T-helper 1 cell treated with Interleukin-12 subunit alpha and Interleukin-12 subunit beta and Interleukin-4 antibody, amounts not matched to agents 30 μg/mL and 1 μg/mL, for 36 hours (primary cell): ENCODE measurements around the gene RNU6-7.

Source experiments
- H3K27ac Mint-ChIP-seq: one replicate; pipeline ENCODE4 v1.8.0; 2021; ENCODE audit warnings: mild to moderate bottlenecking, mixed read lengths
- H3K27me3 Mint-ChIP-seq: one replicate; pipeline ENCODE4 v1.8.0; 2021; ENCODE audit warnings: low read depth, mixed read lengths
- H3K36me3 Mint-ChIP-seq: one replicate; pipeline ENCODE4 v1.8.0; 2021; ENCODE audit warnings: low read depth, mixed read lengths
- H3K4me1 Mint-ChIP-seq: one replicate; pipeline ENCODE4 v1.8.0; 2021; ENCODE audit warnings: low read depth, mixed read lengths
- H3K4me3 Mint-ChIP-seq: one replicate; pipeline ENCODE4 v1.8.0; 2021; ENCODE audit warnings: mild to moderate bottlenecking, moderate library complexity, mixed read lengths
- H3K9me3 Mint-ChIP-seq: one replicate; pipeline ENCODE4 v1.8.0; 2021; ENCODE audit warnings: mixed read lengths

RNU6-7 gene

DNA sequence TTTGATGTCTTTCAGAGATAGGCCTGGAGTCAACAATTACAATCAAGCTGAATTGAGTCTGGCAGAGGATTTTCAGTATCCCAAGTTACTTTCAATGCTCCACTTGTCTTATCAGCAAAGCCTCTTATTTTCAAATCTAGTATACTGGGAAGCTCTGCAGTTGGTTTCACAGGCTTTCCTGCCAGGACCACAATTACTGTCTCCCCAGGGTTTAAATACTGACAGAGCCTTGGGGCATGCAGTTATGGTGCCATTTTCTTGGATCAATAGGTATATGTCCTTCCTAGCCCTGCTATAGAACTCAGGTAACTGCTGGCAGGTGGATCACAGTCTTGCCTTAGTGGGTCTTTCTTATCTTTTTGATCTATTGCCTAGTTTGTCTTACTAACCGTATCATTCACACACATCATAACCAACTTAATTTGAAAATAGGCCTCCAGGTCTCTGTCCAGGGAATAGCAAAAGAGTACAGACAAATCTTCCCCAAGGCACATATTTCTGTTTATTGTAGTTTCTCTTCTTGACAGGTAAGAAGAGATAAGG, 23.6 kb downstream of the RNU6-7 start:
- Mint-ChIP-seq H3K4me3 (no peak overlapping the region), H3K27ac (no peak overlapping the region), H3K9me3 (no peaks in the 10 kb centered on the region), H3K27me3 (no peaks in the 10 kb centered on the region), H3K4me1 (no peaks in the 10 kb centered on the region), H3K36me3 (no peaks in the 10 kb centered on the region)

DNA sequence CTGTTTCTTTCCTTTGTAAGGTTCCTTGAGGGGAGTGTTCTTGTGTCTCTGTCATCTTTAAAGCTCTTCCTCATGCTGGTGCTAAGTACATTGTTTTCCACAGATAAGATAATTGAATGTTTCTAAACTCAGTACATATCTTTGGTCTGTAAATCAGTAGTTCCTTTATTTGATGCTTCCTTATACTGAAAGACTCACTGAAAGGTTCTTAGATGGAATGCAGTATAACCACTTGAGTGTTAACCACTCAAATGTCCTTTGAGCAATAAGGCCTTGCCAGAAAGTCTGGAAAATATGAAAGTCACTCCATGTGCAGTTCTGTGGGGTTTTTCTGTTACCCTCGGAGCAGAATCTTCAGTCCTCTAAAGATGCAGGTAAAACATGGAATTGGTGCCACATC, 24.2 kb downstream of the RNU6-7 start:
- no peaks in the 10 kb centered on the region for H3K36me3 Mint-ChIP-seq
- no peak overlapping the region for H3K4me3 Mint-ChIP-seq
- no peaks in the 10 kb centered on the region for H3K4me1 Mint-ChIP-seq
- no peak overlapping the region for H3K27ac Mint-ChIP-seq
- no peaks in the 10 kb centered on the region for H3K9me3 Mint-ChIP-seq
- H3K27me3 Mint-ChIP-seq, result no peaks in the 10 kb centered on the region

DNA sequence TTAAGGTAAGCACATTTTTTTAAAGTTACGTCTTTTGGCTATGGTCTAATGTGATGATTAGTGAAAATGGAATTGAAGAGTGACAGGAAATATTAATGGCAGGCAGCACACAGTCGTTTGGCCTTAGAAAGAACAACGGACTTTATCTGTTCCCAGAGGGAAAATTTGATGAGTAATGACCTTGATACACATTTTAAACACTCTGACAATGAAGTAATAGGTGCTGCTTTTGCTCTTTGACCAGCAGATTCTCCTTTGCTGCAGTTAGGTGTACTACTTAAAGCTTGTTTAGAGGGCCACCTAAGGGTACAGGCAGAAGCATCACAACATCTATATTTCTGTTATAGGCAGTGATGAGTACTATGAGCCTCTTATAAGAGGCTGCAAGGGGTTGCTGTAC, 28.3 kb downstream of the RNU6-7 start:
- Mint-ChIP-seq H3K36me3 (no peaks in the 10 kb centered on the region), H3K9me3 (no peaks in the 10 kb centered on the region), H3K27ac (no peak overlapping the region), H3K4me3 (no peak overlapping the region), H3K4me1 (no peaks in the 10 kb centered on the region), H3K27me3 (no peaks in the 10 kb centered on the region)

DNA sequence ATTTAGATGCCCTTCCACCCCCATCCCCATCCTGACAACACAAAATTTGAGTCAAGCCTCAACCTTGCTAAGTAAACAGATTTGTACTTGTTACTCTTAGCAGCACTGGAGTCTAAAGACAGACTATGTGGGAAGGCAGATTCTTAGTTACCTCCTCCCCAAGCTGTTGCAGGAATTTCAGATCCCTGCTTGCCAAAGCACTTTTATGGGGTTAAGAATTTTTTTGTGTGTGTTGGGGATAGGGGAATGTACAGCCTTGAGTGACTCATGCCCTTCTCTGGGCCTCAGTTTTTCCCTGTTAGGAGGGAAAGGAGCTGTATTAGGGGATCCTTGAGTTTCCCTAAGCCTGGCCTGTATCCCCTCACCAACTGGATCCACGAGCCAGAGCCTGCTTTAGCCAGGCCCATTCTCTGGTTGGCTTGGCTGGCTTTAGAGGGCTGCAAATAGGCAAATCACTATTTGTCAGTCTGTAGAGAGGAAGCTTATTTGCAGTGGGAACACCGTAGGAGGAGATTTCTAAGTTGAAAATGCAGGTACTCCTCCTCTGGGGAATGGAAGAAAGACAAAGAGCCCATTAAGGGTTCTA, 28.9 kb downstream of the RNU6-7 start:
- no peak overlapping the region for H3K27ac Mint-ChIP-seq
- no peaks in the 10 kb centered on the region for H3K36me3 Mint-ChIP-seq
- H3K4me3 Mint-ChIP-seq, result no peak overlapping the region
- H3K9me3 Mint-ChIP-seq, result no peaks in the 10 kb centered on the region
- H3K4me1 Mint-ChIP-seq, result no peaks in the 10 kb centered on the region
- no peaks in the 10 kb centered on the region for H3K27me3 Mint-ChIP-seq

DNA sequence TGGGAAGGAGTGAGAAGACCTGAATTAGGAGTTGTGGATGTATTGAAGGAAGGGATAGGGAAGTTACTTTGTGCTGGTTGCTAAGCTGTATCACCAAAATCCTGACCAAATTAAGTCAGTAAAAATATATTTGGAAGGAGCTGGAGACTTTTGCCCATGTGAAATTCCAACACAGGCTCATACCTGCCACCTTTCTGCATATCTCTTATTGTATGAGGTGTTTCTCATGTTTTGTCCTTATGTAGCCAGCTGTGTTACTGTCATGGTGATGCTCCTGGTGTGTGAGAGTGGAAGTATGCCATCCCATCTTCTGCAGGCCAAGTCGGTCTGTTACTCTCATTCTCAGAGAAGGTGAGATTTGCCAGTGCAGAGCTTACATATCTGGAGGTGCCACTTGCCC, 30.6 kb downstream of the RNU6-7 start:
- H3K4me1 Mint-ChIP-seq, result no peaks in the 10 kb centered on the region
- peaks cover under 1% of the 10 kb centered on the region for H3K9me3 Mint-ChIP-seq
- no peaks in the 10 kb centered on the region for H3K27me3 Mint-ChIP-seq
- H3K4me3 Mint-ChIP-seq, result no peak overlapping the region
- H3K36me3 Mint-ChIP-seq, result no peaks in the 10 kb centered on the region
- H3K27ac Mint-ChIP-seq, result no peak overlapping the region

DNA sequence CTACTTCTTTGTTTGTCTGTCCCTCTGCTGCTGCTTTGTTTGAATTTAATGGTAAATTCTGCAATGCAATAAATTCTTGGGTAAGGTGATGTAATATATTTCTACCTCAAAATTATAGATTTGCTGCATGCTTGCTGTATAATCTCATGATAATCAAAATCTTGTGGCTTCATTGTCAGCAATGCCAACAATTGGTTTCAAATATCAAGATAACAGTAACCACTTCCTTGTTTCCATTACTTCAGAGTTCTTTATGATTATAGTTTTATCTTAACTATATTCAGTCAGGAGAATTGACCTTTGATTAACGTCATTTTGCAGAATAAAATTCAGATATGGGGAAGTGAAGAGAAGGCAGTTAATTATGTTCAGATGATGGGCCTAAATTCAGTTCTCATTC, 31.4 kb downstream of the RNU6-7 start:
- Mint-ChIP-seq H3K4me3 (no peak overlapping the region), H3K9me3 (peaks cover 4% of the 10 kb centered on the region), H3K36me3 (no peaks in the 10 kb centered on the region), H3K27ac (no peak overlapping the region), H3K4me1 (no peaks in the 10 kb centered on the region), H3K27me3 (no peaks in the 10 kb centered on the region)

DNA sequence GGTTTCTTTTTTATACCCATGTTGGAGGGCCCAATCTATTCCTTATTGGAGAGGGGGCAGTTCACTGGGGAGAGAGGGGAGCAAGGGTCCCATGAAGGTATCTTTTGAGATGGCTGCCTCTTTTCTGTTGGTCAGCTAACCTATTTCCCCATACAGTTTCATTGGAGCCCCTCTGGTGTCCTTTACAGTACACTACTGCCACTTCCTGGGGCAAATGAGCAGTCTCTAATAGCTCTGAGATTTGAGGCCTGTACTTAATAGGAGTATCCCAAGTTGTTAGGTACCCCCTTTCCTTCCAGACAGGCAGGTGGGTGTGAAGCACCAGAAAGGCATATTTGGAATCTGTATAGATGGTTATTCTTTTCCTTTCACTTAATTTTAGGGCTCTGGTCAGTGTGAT, 42.6 kb downstream of the RNU6-7 start:
- Mint-ChIP-seq H3K4me1 (no peaks in the 10 kb centered on the region), H3K36me3 (no peaks in the 10 kb centered on the region), H3K9me3 (no peaks in the 10 kb centered on the region), H3K27ac (no peak overlapping the region), H3K27me3 (no peaks in the 10 kb centered on the region), H3K4me3 (no peak overlapping the region)

DNA sequence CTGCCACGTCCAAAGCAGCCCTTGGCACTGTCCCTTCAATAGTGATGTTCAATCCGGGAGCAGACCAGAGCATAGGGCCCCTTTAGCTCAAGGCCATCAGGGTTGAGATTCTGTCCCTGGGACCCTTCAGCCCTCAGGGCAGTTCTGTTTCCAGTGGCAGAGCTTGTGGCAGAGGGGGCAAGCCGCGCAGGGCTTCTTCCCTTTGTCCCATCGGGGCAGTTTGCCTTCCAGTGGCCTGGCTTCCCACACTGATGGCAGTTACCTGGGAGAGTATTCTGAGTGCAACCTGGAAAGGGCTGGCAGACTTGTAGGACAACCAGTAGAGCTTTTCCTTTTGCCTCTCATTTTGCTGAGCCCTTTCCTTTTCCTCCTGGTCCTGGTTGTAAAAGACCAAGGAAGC, 44.9 kb downstream of the RNU6-7 start:
- H3K36me3 Mint-ChIP-seq, result no peaks in the 10 kb centered on the region
- no peaks in the 10 kb centered on the region for H3K4me1 Mint-ChIP-seq
- H3K27ac Mint-ChIP-seq, result no peak overlapping the region
- H3K4me3 Mint-ChIP-seq, result no peak overlapping the region
- no peaks in the 10 kb centered on the region for H3K9me3 Mint-ChIP-seq
- no peaks in the 10 kb centered on the region for H3K27me3 Mint-ChIP-seq

DNA sequence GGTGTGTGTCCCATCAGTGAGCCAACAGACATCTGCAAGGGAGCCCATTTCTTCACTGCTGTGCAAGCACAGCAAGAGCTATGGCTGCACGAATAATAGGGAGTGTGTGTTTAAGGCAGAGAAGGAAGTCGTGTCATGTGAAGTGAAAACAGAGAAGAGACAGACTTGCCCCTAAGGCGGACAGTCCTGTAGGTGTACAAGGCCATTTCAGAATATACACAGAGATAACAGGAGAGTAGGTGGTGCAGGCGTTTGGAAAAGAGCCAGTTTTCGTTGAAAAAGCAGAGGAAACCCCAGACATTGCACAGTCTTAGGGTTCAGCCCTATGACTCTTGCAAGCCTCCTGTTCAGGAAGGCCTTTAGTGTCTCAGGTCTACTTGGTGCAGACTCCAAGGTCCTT, 47.5 kb downstream of the RNU6-7 start:
- no peak overlapping the region for H3K4me3 Mint-ChIP-seq
- H3K27ac Mint-ChIP-seq, result no peak overlapping the region
- H3K36me3 Mint-ChIP-seq, result no peaks in the 10 kb centered on the region
- H3K27me3 Mint-ChIP-seq, result no peaks in the 10 kb centered on the region
- H3K4me1 Mint-ChIP-seq, result no peaks in the 10 kb centered on the region
- H3K9me3 Mint-ChIP-seq, result no peaks in the 10 kb centered on the region

DNA sequence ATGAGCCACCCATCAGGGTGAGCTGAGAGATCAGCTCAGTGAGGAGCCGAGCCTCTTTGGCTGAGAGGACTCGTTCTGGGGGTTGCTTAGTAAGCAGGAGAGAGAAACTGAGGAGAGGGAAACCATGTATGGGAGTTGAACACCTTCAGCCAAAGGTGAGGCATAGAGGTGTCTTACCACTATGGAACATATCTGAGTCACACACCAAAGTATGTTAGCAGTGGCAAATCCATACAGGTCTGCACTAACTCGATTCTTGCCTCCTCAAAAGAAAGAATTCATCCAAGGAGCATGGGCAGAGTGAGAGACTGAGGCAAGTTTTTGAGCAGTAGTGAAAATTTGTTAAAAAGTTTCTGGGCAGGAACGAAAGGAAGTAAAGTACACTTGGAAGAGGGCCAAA, 47.9 kb downstream of the RNU6-7 start:
- Mint-ChIP-seq H3K36me3 (no peaks in the 10 kb centered on the region), H3K4me3 (no peak overlapping the region), H3K27me3 (no peaks in the 10 kb centered on the region), H3K4me1 (no peaks in the 10 kb centered on the region), H3K27ac (no peak overlapping the region), H3K9me3 (no peaks in the 10 kb centered on the region)

DNA sequence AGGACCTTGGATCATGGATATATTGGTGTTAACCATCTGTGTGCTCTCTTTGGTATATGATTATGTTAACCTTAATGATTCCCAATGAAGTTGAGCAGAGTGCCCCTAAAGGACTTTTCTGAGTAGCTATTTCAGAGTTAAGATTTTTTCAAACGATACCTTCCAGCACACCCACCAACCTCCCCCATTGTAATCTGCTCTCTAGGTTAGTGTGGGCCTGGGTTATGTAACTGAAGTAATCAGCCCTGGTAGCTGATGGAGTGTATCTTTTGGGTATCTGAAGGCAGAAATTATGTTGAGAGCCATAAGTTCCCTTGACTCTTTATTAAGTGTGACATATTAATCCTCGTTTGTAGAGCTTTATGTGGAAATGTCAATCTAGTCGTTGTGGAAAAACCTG, 48.8 kb downstream of the RNU6-7 start:
- no peaks in the 10 kb centered on the region for H3K4me1 Mint-ChIP-seq
- H3K27ac Mint-ChIP-seq, result no peak overlapping the region
- H3K36me3 Mint-ChIP-seq, result no peaks in the 10 kb centered on the region
- H3K9me3 Mint-ChIP-seq, result no peaks in the 10 kb centered on the region
- H3K27me3 Mint-ChIP-seq, result no peaks in the 10 kb centered on the region
- no peak overlapping the region for H3K4me3 Mint-ChIP-seq

DNA sequence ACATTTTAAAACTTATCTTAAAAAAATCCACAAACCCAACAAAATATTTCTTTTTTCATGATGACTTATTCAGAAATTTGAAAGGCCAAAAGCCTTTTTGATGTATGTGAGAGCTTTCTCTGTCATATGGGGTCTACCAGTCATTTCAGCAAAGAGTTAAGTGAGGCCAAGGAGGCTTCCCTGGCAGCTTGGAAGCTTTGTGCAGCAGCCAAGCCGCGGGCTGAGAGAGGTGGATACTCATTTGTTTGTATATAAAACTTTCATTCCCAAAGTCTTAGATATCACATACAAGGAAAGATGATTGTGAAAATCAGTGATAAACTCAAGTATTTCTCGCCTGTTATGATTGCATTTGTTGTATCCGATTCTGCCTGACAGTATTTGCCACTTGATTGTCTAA, 49.7 kb downstream of the RNU6-7 start:
- no peaks in the 10 kb centered on the region for H3K9me3 Mint-ChIP-seq
- no peak overlapping the region for H3K27ac Mint-ChIP-seq
- H3K4me1 Mint-ChIP-seq, result no peaks in the 10 kb centered on the region
- no peaks in the 10 kb centered on the region for H3K36me3 Mint-ChIP-seq
- H3K27me3 Mint-ChIP-seq, result no peaks in the 10 kb centered on the region
- no peak overlapping the region for H3K4me3 Mint-ChIP-seq
